22Rv1 (cell line): Measurements from ENCODE around the gene DHX34.

Experiments used
- CTCF ChIP-seq: fragments of 450-650 bp; IDR thresholded peaks from 2 replicates; pipeline ENCODE4 v1.5.1; 2017; ENCODE audit warnings: mild to moderate bottlenecking
- ZFX ChIP-seq: fragments of 450-650 bp; IDR thresholded peaks from 2 replicates; pipeline ENCODE4 v1.6.1; 2017; ENCODE audit warnings: antibody characterized with exemption, borderline replicate concordance

GRCh38 chr19:47377801-47378200 lies 28.7 kb downstream of the DHX34 start:
- TF ChIP-seq CTCF (no peak), ZFX (no peak)
